K562 (cell line): Measurements from ENCODE around the gene SHANK2. TPM values are rescaled to one million over a fixed set of nuclear protein-coding genes. Genes with fewer than 3 reads are reported as not detected.

Experiments used
- ATAC-seq: fragments of 200-7000 bp; cut with Tn5 transposase; 3 replicates; pipeline ENCODE4 v1.9.1; 2020; ENCODE audit warnings: moderate library complexity
- BruUV-seq: library from RNA; stranded (reverse); fragments of 400-500 nt; replicated peaks from 2 replicates; lab custom pipeline; 2021; lab: Mats Ljungman, UMichigan
- CTCF ChIA-PET: fragments of 300-600 bp; formaldehyde crosslinking; extraction: SDS; loops from one replicate; lab custom pipeline; 2021; ENCODE audit warnings: low intra/inter-chr PET ratio; lab: Yijun Ruan, JAX
- POLR2A ChIA-PET: fragments of 300-600, 350-650 bp; sonication (Branson Sonifier 250); formaldehyde crosslinking; extraction: SDS; loops from one replicate; lab custom pipeline; 2021; ENCODE audit warnings: antibody characterized with exemption, inconsistent platforms; lab: Yijun Ruan, JAX
- DNase-seq, 4 experiments: peaks; one replicate each; pipeline versions ENCODE4 v3.0.0 to v3.0.0-alpha.2; 2011 to 2018; ENCODE audit warnings: low spot score in 3 of 4, mixed read lengths in 3 of 4; ENCODE audit errors: extremely low read depth in 1 of 4
- FAIRE-seq: peaks from 2 replicates; lab custom pipeline; 2011; peaks lifted over from hg19 to GRCh38; lab: Jason Lieb, UNC
- H2AFZ ChIP-seq: 2 replicates; pipeline ENCODE4 v1.6.0; 2011; ENCODE audit warnings: low read depth, low read length, control low read depth, inconsistent platforms
- H3K27ac ChIP-seq: fragments of 200-600 bp; 3 replicates; pipeline ENCODE4 v1.8.0; 2011; ENCODE audit warnings: low read depth, mild to moderate bottlenecking, control low read depth, inconsistent platforms, low read length, moderate library complexity, mixed read lengths; ENCODE audit errors: extremely low read depth
- H3K27me3 ChIP-seq, 2 experiments: fragments of 300-600 bp in 1 of 2; 2 replicates in 1 of 2; 3 replicates in 1 of 2; pipeline versions ENCODE4 v1.6.0 to v1.8.0; 2011; ENCODE audit warnings: inconsistent platforms in 2 of 2, low read length in 2 of 2, mild to moderate bottlenecking in 1 of 2, mixed read lengths in 1 of 2, moderate library complexity in 1 of 2; ENCODE audit not compliant: control insufficient read depth in 2 of 2, insufficient read depth in 2 of 2
- H3K36me3 ChIP-seq: fragments of 300-600 bp; 3 replicates; pipeline ENCODE4 v1.8.0; 2011; ENCODE audit warnings: mild to moderate bottlenecking, low read length, inconsistent platforms; ENCODE audit not compliant: control insufficient read depth, insufficient read depth
- H3K4me1 ChIP-seq, 2 experiments: fragments of 200-600 bp in 1 of 2; replicated peaks in 1 of 2; 2 replicates in 1 of 2; 3 replicates in 1 of 2; pipeline versions ENCODE4 v1.5.1 to v1.8.0; 2011; ENCODE audit warnings: inconsistent platforms in 2 of 2, low read length in 2 of 2, mild to moderate bottlenecking in 1 of 2, mixed read lengths in 1 of 2, moderate library complexity in 1 of 2; ENCODE audit not compliant: control insufficient read depth in 2 of 2, insufficient read depth in 2 of 2
- H3K4me2 ChIP-seq: 2 replicates; pipeline ENCODE4 v1.6.1; 2011; ENCODE audit warnings: low read length, control low read depth, inconsistent platforms, mixed read lengths; ENCODE audit not compliant: insufficient read depth
- H3K4me3 ChIP-seq: fragments of 200-600 bp; sonication (generic), shearing (Covaris generic); 2 replicates; pipeline ENCODE4 v1.5.1; 2016; ENCODE audit warnings: control low read depth, inconsistent platforms
- H3K79me2 ChIP-seq: fragments of 200-600 bp; 3 replicates; pipeline ENCODE4 v1.8.0; 2011; ENCODE audit warnings: low read length, inconsistent platforms; ENCODE audit not compliant: control insufficient read depth, insufficient read depth
- H3K9ac ChIP-seq, 2 experiments: 2 replicates each; pipeline versions ENCODE4 v1.6.0 to v1.6.1; 2011; ENCODE audit warnings: low read depth in 2 of 2, low read length in 2 of 2, control low read depth in 1 of 2, inconsistent platforms in 1 of 2, mild to moderate bottlenecking in 1 of 2, mixed read lengths in 1 of 2; ENCODE audit not compliant: insufficient read depth in 1 of 2
- H3K9me1 ChIP-seq: one replicate; pipeline ENCODE4 v1.6.0; 2011; ENCODE audit warnings: inconsistent platforms, mild to moderate bottlenecking, low read length, moderate library complexity; ENCODE audit not compliant: control insufficient read depth, insufficient read depth
- H3K9me3 ChIP-seq: replicated peaks from 2 replicates; pipeline ENCODE4 v1.5.1; 2011; ENCODE audit warnings: low read depth, low read length, inconsistent platforms; ENCODE audit not compliant: control insufficient read depth, insufficient read depth
- H4K20me1 ChIP-seq: replicated peaks from 2 replicates; pipeline ENCODE4 v1.6.1; 2011; ENCODE audit warnings: low read length, inconsistent platforms, mixed read lengths; ENCODE audit not compliant: control insufficient read depth, insufficient read depth
- BCOR ChIP-seq: fragments of 450-650 bp; IDR thresholded peaks from 2 replicates; pipeline ENCODE4 v1.6.1; 2016
- EHMT2 ChIP-seq: fragments of 450-650 bp; IDR thresholded peaks from 2 replicates; pipeline ENCODE4 v1.6.1; 2018; ENCODE audit warnings: antibody characterized with exemption
- EP300 ChIP-seq: IDR thresholded peaks from 2 replicates; pipeline ENCODE4 v1.6.1; 2012; ENCODE audit warnings: low read length, improper control_type of control experiment
- GTF2F1 ChIP-seq: IDR thresholded peaks from 2 replicates; pipeline ENCODE4 v1.6.1; 2011; ENCODE audit warnings: low read depth, low read length, improper control_type of control experiment
- HDAC2 ChIP-seq: fragments of 450-650 bp; IDR thresholded peaks from 2 replicates; pipeline ENCODE4 v1.6.1; 2016; ENCODE audit warnings: mild to moderate bottlenecking
- WGBS: fragments of 100-300 bp; shearing (Covaris generic); methylation state at CpG from one replicate; pipeline ENCODE4 v1.1.6; 2016; ENCODE audit warnings: low coverage, mixed read lengths; ENCODE audit not compliant: insufficient coverage; ENCODE audit errors: missing lambda C conversion rate; 5-methylcytosine and 5-hydroxymethylcytosine counted together
- in situ Hi-C: fragments of 300-500 bp; cut with MboI; formaldehyde crosslinking; loops from 4 replicates; pipeline ENCODE4 v1.15.0; 2018; ENCODE audit warnings: inconsistent platforms, mixed read lengths
- intact Hi-C: fragments of 100-400 bp; cut with micrococcal nuclease; formaldehyde crosslinking; loops from 2 replicates; pipeline ENCODE4 v1.14.2; 2022
- polyA plus RNA-seq, 8 experiments: library from polyadenylated mRNA; depleted of rRNA in 4 of 8; stranded (reverse) in 5 of 8; unstranded in 3 of 8; fragments of >200 nt; fragmentation: Nextera tagmentation in 2 of 8; fragmentation: Illumina TruSeq in 1 of 8; extraction: Ambion mirVana in 2 of 8; extraction: Trizol in 1 of 8; gene quantifications; 2 replicates each; pipeline versions ENCODE4 v1.2.1 to v1.2.3, GENCODE V29; 2011 to 2014; ENCODE audit warnings: inconsistent platforms in 1 of 8, missing spikeins in 1 of 8
- total RNA-seq, 7 experiments: library from RNA; depleted of rRNA in 6 of 7; stranded (reverse); fragments of >200 nt in 6 of 7; fragmentation: Illumina TruSeq in 2 of 7; extraction: Trizol in 2 of 7; gene quantifications; 2 replicates each; pipeline versions ENCODE4 v1.2.1 to v1.2.3, GENCODE V29; 2011 to 2021; ENCODE audit warnings: low replicate concordance in 1 of 7
- TF ChIP-seq, protein P1 (sequence below): fragments of 250-450 bp; sonication (Bioruptor Pico); IDR thresholded peaks from 2 replicates; pipeline ENCODE4 v1.8.0; 2022; ENCODE audit warnings: inconsistent platforms, mild to moderate bottlenecking, moderate library complexity, borderline replicate concordance
- TF ChIP-seq, protein P2 (sequence below): IDR thresholded peaks from 2 replicates; pipeline ENCODE4 v1.6.1; 2014; ENCODE audit warnings: antibody characterized with exemption

SHANK2 gene
- total and polyA plus RNA-seq, 9 of the 15 experiments (the other 6 are each of a cell fraction or from before 2014, with no cell fraction given), result 0.04 to 0.07 TPM; not detected in 7

DNA sequence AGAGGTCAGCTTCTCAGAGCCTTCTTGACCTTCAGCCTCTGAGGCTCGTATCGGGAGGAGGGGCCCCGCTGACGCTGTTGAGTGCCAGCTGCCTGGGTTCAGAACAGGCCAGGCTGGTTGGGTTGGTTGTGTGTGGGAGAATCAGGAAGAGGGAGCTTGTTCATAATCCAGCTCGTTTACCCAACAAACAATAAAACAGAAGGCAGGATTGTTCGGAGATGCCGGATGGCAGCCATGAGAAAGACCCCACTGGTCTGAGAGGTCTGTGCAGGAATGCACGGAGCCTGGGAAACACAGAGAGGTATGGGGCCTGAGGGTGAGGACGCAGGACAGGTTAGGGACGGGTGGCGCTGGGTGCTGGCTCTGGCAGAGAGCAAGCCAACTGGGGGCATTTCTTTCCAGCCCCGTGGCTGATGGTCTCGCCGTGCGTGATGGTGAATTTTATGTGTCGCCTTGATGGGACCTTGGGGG, 31.6 kb upstream of the SHANK2 start:
- Histone ChIP-seq H3K9me3 (no peaks in the 10 kb centered on the region), H3K36me3 (no peaks in the 10 kb centered on the region), H3K79me2 (no peaks in the 10 kb centered on the region), H3K4me2 (no peak overlapping the region), H3K27me3 (peaks cover 0 to 46% of the 10 kb centered on the region in 2 experiments; a peak in 2 of 5 replicates), H2AFZ (no peak overlapping the region), H3K9ac (no peak overlapping the region), H3K9me1 (no peaks in the 10 kb centered on the region)
- POLR2A ChIA-PET, result no interaction called here
- no peak for ATAC-seq
- in situ Hi-C loops, result no loop called here
- CTCF ChIA-PET, result no interaction called here
- WGBS, result 2% methylated on average over 16 of the region's 16 CpGs
- BruUV-seq, result no TSS peak
- DNase-seq, result no peak
- TF ChIP-seq HDAC2 (no peak), GTF2F1 (no peak), EHMT2 (no peak), EP300 (no peak), BCOR (no peak)
- TF ChIP-seq, protein P1, sequence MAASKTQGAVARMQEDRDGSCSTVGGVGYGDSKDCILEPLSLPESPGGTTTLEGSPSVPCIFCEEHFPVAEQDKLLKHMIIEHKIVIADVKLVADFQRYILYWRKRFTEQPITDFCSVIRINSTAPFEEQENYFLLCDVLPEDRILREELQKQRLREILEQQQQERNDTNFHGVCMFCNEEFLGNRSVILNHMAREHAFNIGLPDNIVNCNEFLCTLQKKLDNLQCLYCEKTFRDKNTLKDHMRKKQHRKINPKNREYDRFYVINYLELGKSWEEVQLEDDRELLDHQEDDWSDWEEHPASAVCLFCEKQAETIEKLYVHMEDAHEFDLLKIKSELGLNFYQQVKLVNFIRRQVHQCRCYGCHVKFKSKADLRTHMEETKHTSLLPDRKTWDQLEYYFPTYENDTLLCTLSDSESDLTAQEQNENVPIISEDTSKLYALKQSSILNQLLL (CRISPR knock-in tag), result no peak
- TF ChIP-seq, protein P2, sequence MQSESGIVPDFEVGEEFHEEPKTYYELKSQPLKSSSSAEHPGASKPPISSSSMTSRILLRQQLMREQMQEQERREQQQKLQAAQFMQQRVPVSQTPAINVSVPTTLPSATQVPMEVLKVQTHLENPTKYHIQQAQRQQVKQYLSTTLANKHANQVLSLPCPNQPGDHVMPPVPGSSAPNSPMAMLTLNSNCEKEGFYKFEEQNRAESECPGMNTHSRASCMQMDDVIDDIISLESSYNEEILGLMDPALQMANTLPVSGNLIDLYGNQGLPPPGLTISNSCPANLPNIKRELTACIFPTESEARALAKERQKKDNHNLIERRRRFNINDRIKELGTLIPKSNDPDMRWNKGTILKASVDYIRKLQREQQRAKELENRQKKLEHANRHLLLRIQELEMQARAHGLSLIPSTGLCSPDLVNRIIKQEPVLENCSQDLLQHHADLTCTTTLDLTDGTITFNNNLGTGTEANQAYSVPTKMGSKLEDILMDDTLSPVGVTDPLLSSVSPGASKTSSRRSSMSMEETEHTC, result no peak
- TF ChIP-seq, all 486 proteins: peak for 0
- no peaks in the 10 kb centered on the region for H3K4me1 ChIP-seq
- no peaks in the 10 kb centered on the region for H4K20me1 ChIP-seq
- H3K4me3 ChIP-seq, result no peak overlapping the region
- no peak for FAIRE-seq
- no peak overlapping the region for H3K27ac ChIP-seq
- intact Hi-C loops, result no loop called here
